Hippocampal formation (tissue), 2 donors: Measurements from ENCODE around the gene LRGUK.
"Not testable (repeated sequence)": the region's sequence is repeated elsewhere in the genome, so short reads cannot be mapped to it uniquely, and the experiment has no call there.

Source experiments
- DNase-seq, 2 donors: peaks; one replicate each; lab custom pipeline; 2025; lab: John Stamatoyannopoulos, UW

Gene LRGUK

DNA sequence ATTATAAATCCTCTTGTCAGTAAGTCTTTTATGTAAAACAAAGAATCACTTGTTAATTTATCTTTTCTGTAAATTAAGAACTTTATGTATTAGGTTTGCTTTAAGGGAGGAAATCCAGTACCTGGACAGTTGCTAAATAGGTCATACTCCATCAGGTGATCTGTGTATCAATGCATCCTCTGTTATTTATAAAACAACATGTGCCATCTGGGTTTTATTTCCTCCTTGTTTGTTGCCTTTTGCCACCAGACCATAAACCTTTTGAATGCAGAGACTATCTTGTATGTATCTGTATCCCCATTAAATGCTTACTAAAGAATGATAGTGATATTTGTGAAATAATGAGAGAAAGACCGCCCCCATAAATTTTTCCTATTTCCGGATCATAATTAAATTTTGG is 119.6 kb downstream of the LRGUK start:
- DNase-seq = no peak

DNA sequence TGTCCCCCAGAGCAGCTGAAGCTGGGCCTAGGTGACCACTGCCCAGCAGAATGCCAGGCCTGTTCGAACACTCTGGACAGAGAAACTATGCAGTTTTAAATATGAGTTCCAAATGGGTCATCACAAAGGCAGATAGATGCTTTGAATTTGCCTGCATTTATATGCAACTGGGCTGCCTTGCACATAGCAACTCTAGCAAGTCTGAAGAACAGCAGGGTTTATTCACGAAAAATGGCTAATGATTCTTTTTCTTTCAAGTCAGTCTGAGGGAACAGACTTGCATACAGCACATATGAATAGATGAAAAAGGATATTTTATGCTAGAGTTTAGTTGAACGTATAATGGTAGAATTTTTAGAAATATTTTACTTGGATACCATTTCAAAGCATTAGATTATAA is 121.1 kb downstream of the LRGUK start:
- DNase-seq = no peak

DNA sequence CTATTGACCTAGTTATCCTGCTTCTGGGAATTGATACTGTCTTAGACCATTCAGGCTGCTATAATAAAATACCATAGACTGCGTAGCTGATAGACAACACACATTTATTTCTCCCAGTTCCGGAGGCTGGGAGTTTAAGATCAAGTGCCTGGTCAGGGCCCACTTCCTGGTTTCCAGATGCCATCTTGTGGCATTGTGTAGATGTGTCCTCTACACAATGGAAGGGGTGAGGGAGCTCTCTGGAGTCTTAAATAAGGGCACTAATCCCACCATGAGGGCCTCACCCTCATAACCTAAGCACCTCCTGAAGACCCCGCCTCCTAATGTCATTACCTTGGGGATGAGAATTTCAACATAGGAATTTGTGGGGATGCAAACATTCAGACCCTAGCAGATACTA is 127.2 kb downstream of the LRGUK start:
- DNase-seq = no peak

DNA sequence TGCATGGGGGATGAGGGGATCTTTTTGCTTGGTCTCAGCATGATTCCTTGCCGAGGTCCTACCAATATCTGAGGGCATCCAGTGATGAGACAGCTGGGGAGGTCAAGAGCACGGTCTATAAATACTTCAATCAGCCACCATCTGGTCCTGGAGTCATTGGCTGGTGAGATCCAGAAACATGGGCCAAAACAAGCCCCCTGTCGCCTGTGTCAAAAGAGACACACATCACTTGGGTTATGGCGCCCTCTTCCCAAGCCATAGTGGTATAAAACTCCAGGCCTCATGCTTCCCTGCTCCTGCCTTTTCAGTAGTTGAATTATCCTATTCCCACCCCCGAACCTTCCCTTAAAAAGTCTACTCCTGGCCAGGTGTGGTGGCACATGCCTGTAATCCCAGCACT is 128.7 kb downstream of the LRGUK start:
- DNase-seq = no peak

DNA sequence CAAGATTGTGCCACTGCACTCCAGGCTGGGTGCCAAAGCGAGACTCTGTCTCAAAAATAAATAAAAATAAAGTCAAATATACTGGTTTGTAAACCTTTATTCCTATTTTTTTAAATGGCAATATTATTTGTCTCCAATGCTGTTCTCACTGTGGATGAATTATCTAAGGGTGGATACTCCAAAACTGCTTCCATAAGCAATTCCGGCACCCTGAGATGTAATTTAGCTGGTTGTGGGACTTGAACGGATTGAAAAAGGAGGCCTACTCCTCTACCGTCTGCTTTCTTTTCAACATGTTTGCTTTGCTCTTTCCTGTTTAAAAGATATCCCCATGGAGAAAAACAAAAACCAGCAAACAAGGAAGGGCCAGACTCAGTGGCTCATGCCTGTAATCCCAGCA is 135.2 kb downstream of the LRGUK start:
- DNase-seq = no peak

DNA sequence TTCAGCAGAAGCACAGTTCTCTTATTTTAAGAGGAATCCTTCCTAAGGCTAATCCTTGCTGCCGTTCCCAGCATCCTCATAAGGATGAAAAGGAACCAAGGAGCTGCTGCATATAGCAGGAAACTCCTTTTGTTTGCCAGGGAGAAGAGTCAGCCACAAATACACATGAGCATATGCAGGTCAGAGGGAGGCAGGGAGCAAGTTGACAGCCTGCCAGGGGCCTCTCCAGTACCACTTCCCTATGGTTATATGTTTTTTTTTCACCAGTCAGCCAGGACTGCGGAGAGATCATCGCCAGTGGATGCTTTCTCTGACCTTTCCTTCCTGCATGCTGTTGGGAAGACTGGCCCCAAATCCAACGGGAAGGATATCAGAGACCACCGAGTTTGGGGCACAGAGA is 149.8 kb downstream of the LRGUK start:
- no peak for DNase-seq

DNA sequence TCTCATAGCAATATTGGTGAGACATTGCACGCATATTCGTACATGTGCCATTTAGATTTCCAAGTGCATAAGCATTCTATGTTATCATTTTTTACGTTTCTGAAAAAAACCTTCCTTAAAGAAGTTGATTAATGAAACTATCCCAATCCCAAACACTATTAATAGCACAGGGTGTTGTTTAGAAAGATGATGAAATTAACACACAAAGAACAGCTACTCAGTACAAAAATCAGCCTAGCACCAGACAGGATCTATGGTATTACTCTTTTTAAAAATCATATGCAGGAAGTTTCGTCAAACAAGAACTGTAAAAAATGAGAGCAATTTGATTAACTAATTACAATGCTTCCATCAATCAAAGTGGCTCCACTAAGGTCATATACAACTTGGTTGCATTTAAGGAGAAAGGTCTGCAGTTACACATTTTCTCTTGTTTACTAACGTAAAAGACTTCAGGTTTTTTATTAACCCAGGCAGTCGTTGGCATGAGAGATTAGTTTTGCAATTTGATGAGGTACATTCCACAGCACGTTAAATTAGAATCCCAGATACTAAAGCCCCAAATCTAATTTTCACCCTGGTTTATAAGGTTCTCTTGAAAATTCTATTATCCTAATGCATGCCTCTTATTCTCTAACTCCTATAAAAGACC is 151.5 kb downstream of the LRGUK start:
- no peak for DNase-seq

DNA sequence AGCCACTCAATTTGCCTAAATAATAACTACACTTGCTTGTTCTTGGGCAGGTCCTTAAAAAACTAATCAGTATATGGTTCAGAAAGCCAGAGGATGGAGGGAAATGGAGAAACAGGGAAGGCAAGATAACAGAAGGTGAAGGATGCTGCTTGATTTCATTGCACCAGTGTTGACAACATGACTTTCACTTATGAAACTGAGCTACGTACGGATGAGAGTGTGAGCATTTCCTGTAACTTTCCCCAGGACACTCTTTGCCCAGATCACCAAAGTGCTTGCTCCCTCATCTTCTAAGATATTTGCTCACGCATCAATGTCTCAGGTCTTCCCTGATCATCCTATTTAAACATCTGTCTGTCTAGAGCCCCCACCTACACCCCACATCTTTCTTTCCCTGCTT is 152.2 kb downstream of the LRGUK start:
- no peak for DNase-seq

DNA sequence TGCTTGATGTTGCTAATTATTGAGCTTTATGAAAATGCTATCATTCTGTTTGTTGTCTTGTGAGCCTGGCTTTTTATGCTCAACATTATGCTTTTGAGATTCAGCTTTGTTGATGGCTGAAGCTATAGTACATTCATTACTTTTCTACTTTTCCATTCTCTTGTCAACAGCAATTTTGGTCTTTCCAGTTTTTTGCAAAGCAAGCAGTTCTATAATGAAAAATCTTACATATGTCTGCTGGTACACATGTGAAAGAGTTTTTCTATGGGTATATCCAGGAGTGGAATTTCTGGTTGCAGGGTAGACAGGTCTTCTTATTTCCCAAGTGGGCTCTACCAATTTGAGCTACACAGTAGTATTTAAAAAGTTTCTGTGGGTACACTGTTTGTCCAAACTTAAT is 152.8 kb downstream of the LRGUK start:
- DNase-seq = no peak

DNA sequence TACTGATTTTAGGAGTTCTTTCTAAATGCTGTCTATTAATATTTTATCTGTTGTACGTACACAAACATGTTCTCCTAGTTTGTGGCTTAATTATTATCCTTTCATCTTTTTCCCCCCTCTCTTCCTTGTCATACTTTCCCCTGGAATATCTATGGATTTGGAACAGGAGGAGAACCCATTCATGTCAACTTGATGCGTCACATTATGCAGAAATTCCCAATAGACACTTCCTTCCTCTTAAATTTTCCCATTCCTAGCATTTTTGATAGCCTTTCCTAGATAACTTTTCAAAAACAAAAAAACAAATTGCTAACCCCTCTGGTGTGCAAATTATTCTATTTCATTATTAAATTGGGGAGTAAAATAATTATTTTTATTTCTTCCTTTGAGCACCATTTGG is 153.4 kb downstream of the LRGUK start:
- no peak for DNase-seq

DNA sequence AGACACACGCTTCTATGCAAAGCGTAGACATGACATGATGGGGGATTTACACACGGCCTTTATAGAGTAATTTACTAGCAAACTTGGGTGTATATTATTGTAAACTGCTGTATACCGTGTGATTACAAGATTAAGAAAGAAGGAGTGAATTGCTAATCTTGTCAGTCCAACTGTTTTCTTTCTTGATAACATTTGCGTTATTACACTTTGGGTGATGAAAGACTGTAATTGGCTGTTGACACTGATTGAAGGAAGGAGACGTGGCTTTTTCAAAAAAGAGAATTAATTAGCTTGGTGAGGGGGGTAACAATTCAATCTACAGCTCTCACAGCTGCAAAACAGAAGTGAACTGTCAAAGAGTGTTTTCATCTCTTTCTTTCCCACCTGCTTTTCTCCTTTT is 156.9 kb downstream of the LRGUK start:
- no peak for DNase-seq

DNA sequence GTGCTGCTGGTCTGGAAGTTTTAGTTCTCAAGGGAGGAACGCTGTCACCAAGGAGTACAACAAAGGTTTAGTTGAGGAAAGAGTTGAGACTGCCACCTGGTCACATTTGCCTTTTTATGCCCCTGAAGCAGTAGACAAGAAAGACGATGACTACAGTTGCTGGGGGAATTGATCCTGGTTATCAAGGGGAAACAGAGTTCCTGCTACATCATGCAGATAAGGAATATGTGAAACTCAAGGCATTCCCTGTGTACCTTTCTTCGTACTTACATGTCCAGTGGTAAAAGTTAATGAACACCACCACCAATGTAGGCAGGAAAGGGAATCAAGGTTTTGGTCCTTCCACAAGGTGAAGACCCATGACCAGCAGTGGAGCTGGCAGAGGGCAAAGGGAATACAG is 157.8 kb downstream of the LRGUK start:
- no peak for DNase-seq

DNA sequence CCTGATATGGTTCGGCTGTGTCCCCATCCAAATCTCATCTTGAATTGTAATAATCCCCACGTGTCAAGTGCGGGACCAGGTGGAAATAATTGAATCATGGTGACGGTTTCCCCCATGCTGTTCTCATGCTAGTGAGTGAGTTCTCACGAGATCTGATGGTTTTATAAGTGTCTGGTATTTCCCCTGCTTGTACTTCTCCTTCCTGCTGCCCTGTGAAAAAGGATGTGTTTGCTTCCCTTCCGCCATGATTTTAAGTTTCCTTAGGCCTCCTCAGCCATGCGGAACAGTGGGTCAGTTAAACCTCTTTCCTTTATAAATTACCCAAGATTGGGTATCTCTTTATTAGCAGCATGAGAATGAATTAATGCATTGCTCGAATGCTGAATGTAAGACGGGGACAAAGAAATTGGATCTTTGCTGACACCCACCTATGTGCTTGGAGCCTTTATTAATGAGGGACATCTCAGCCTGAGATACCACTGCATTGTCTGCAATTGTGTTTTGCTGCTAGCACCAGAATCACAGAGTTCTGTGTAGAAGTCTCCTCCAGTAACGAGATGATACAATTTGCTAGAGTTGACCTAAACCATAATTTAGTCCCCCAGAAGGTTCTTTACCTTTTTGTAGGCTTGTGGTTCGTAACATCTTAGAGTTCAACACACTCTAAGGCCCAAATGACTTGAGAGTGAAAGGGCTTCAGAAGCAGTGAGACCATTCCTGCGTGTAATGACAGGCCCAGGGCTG is 160.9 kb downstream of the LRGUK start:
- DNase-seq = no peak

DNA sequence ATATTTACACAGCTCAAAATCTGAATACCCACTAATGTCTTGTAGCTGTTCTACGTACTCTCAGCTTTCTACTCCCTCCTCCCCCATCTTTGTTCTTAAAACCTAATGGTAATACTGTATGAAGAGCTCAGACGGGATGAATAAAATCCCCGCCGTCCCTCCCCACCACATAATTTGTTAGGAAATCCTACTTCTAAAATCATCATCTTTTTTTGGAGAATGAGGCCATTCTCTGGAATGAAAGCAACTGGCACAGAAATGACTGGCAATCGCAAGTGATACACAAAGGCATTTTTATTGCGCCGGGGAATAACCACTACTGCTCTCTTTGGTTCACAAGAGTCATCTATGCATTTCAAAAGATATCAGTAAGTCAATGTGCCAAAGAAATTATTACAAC is 162.3 kb downstream of the LRGUK start:
- peak in 1 of 2 donors; percentile 21 for DNase-seq

DNA sequence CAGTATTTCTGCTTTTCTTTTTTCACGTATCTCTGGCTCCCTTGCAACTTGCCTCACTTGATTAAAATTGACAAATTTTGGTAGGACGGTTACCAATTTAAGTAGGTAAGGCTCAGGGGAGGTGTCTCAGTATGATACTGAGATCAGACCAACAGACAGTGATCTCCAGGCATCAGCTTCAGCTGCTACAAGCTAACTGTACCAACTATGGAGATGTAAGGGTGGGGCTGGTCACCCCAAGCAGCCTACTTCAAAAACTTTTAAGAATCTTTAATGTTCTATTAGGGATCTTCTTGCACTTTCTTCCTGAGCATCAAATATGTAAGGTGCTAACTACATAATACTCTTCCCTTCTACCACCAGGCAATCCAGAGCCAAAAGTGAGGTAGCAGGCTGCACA is 162.7 kb downstream of the LRGUK start:
- DNase-seq = no peak

DNA sequence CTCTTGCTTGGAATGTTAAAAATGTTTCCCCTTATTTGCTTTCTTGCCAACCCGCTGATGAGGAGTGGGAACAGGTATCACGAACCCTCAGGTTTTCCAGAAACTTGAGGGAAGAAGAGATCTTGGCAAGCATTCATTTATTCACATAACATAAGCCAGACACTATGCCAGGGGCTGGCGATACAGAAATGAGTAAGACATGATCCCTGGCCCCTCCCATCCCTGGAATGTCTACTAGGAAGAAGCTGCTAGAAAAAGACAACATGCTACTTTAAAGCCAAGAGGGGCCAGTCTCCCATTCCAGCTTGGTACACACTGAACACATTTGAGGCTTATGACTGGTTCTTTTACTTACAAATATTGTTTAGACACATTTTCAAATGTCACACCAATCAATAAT is 163.1 kb downstream of the LRGUK start:
- no peak for DNase-seq

DNA sequence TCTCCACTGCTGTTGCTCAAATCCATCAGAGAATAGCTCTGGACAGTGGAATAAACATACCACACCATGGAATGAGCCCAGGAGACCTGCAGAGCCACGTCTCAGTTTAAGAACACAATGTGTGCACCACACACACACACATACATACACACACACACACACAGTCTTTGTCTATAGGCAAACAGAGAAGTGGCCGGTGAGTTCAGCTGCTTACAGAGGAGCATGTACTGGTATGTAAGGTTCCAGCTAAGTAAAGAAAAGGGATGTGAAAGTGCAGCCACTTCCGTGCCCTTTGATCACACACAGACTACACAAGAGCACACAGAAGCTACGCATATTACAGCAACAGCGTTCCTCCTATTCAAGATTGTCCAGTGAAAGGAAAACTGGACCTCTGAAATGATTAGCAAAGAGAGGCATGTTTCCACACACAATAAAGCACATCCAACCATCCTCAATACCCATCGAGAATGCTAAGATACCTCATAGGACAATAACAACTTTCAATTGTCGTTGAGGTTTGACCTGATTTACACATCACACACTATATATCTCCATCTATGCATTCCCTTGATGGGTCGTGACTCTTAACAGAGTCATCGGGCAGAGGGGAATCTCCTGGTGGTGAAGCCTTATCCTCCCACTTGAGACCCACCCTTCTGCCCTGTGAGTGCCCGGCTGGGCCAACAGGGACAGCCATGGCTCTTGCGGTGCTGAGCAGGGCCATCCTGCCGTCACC is 166.0 kb downstream of the LRGUK start:
- peak; percentile 20 to 37 for DNase-seq

DNA sequence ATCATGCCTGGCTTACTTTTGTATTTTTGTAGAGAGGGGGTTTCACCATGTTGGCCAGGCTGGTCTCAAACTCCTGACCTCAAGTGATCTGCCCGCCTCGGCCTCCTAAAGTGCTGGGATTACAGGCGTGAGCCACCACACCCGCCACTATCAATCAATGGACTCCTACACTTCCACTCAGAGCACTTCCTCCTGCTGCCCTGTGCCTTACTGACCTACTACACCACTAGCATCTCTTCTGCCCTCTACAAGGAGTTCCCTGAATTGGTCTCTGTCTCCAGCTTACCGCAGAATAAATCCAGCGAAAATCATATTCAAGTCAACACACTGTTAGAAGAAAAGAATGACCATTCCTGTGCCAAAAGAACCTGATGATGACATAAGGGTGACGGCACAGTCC is 168.8 kb downstream of the LRGUK start:
- not testable (repeated sequence) for DNase-seq

DNA sequence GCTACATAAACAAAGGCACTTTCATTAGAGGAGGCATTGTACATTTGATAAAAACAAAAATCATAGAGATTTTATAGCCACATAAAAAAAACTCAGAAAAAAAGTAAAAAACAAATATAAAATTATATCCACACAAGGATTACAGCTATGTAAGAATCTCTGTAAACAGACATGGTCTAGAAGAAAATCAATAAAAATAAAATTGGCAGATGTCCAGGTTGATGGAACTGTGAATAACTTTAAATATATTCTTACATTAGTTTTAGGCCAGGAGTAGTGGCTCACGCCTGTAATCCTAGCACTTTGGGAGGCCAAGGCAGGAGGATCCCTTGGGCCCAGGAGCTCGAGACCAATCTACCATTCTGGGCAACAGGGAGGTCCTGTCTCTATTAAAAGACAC is 170.3 kb downstream of the LRGUK start:
- DNase-seq = no peak

DNA sequence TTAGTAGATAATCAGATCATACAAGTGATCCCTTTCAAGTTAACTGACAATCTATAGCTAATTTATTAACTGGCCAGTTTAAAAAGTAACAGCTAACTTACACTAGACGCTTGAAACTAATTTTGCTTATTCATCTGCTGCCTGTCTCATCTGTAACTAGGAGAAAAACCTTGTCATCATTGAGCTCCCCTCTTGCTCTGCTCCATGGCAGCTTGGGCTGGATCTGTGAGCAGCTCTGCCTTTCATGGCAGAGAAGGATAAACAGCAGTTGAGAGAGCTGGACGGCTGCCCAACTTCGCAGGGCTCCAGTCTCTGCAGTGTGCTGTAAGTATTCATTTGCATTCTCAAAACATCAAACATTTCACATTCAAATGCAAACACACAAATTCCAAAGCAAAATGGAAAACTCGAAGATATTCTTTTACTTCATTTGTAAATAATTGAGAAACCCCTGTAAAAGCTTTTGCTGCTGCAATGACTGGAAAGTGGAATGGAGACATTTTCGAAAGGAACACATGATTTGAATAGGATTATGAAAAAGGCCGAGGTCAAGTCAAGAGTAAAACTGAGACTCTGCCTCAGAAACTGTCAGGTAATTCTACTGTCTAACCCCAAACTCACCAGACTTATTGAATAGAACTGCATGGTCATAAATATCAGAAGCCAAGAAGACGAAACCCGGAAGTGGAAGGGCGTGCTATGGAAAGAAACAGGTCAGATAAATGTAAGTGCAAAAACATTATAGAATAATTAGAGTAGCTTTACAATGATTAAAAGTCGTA is 172.0 kb downstream of the LRGUK start:
- DNase-seq = peak; percentile 75 to 77

DNA sequence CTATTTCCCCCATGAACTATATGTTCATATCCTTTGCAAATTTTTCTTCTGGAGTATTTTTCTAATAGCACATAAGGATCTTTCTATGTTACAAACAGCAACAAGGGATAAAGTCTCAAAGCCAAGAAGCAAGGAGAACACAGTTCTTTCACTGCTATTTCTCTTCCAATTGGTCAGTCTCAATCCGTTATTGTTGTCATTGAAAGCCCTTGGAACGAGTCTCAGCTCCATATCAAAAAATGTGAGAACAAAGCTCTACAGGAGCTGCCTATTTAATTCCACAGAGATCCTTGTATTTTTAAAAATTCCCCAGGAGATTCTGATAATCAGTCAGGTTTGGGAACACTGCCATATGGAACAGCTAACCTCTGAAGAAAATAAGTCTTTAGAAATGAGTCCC is 173.8 kb downstream of the LRGUK start:
- peak in 1 of 2 donors; percentile 40 for DNase-seq

DNA sequence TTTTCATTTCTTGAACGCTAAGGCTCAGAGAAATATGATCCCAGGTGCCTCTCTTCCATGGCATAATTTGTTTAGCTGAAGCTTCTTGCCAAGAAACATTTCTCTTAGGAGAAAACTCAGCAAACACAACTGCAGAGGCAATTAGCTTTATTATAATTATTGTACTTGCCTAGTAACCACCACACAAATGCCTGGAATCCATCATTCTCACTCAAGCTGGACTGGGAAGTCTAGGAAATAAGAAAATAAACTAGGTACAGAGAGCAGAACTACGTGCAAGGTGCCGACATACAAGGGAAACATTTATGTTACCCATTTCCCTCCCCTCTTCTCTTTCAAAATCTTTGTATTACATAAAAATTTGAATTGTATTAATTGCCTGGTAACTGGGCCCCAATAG is 174.5 kb downstream of the LRGUK start:
- DNase-seq = peak in 1 of 2 donors; percentile 49
